T-helper 9 cell (primary cell): ENCODE data around the gene SESTD1.
"Not testable (repeated sequence)": the region's sequence is repeated elsewhere in the genome, so short reads cannot be mapped to it uniquely, and the experiment has no call there.

ENCODE experiments used
- DNase-seq: peaks from one replicate; pipeline ENCODE4 v3.0.0-alpha.2; 2020

The SESTD1 gene

DNA sequence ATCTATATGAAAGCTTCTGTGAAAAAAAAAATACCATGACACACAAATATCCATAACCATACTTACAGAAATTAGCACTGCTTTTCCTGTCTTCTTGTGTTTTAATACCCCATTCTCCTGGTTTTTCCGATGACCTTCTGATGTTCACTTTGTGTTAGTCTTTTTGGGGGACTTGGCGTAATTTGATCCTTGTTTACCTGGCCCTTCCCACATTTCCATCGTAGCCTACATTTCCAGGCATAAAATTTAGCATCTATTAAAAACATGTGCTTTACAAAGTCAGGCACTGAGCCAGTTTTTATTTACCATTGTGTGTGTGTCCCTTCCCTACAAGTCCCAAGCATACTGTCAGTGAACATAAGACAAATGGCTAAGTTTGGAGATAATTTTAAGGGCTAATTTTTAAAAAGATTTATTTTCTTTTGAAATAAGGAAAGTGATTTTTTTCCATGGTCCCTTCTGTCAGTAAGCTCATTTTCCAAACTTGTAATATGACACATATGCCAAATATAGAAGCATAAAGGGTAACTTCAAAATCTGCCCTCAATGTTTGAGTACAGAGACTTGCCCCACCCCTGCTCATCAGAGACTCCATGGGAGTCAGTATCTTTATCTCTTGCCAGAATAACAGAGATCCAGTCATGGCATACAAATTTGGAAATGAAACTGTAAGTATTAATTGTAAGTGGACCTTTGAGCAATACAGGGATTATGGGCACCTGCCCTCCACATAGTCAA, 27.3 kb downstream of the SESTD1 start:
- no peak for DNase-seq

DNA sequence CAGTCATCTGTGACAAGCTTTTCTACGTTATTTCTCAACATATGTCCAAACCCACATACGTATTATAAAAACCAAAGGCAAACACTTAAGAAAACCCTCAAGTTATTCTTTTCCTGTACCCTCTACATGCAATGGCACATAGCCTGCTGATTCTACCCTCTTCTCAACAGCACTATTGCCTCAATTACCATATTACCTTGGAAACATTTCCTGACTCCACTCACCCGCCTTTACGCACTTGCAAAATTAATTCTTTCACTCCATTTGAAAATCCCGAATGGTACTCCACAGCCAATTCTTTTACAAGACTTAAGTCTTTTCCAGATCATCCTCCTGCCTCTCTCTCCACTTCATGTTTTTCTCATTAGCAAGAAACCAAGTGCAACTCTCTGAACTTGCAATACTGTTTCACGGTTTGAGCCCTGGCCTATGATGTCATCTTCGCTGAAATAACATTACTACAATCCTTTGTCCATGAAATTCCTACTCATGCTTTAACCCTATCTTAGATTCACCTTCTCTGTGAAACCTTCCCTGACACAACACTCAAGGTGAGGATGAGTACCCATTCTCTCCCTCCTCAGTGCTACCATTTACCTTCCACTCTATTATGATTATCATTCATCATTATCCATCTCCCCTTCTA, 29.0 kb downstream of the SESTD1 start:
- no peak for DNase-seq

DNA sequence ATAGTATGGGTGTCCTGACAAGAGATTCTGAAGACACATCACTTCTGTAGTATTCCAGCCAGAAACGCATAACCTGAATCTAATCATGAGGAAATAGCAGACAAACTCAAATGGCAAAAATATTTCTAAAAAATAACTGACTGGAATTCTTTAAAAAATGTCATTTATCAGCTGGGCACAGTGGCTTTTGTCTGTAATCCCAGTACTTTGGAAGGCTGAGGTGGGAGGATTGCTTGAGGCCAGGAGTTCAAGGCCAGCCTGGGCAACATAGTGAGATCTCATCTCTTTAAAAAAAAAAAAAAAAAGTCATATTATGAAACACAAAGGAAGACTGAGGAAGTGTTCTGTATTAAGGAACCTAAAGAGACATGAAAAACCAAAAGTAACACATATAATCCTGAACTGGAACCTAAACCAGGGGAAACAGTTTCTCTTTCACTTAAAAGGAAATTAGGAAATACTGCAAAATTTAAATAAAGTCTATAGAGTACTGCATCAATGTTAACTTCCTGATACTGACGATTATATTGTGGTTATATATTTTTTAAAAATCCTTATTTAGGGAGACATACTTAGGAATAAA, 29.9 kb downstream of the SESTD1 start:
- DNase-seq: no peak

DNA sequence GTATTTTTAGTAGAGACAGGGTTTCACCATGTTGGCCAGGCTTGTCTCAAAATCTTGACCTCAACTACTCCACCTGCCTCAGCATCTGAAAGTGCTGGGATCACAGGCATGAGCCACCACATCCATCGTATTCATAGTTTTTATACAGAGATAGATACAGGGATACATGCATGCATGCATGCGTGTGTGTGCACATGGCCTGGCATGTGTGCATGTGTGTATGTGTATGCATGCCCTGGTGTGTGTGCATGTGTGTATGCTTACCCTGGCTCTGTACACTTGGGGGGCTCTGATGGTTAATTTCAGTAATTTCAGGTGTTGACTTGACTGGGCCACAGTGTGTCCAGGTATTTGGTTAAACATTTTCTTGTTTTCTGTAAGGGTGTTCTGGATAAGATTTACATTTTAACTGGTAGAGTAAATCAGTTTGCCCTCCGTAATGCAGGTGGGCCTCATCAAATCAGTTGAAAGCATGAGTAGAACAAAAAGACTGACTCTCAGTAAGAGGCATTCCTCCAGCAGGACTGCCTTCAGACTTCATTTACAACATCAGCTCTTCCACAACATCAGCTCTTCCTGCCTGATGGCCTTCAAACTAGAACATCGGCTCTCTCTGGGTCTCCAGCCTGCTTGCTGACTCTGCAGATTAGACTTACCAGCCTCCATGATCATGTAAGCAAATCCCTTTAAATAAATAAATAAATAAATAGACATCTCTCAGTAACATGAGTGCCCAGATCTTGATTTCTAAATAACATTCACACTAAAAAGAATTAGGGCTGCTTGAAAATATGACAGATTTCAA, 30.8 kb downstream of the SESTD1 start:
- DNase-seq: no peak

DNA sequence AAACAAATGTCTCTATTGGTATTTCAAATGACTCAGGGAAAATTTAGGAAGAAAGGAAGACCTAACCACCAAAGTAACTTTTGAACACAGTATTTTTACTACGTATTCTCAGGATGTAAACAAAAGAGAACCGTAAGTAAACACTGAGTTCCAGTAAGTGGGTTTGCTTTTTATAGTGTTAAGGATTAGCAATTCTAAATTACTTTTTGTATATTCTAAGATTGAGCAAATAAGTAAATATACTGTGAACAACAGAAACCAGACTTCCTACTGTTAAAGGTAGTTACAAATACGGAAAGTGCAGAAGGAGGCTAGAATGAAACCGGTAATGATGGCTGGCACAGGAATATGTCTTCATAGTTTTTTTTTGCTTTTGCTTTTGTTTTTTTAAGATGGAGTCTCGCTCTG, 31.5 kb downstream of the SESTD1 start:
- no peak for DNase-seq

DNA sequence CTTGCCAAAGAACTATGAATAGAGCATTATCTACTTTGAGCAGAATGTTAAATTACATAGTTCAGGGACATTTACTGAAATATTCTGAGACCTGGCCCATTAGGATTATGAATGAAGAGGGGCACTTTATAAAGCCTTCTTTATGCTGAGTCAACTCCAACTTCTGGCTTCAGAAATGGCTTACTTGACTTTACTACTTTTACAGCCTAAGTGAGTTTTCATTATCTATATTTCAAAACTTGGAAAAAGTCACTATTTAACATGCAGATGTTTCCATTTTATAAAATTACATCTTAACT, 37.7 kb downstream of the SESTD1 start:
- DNase-seq: no peak

DNA sequence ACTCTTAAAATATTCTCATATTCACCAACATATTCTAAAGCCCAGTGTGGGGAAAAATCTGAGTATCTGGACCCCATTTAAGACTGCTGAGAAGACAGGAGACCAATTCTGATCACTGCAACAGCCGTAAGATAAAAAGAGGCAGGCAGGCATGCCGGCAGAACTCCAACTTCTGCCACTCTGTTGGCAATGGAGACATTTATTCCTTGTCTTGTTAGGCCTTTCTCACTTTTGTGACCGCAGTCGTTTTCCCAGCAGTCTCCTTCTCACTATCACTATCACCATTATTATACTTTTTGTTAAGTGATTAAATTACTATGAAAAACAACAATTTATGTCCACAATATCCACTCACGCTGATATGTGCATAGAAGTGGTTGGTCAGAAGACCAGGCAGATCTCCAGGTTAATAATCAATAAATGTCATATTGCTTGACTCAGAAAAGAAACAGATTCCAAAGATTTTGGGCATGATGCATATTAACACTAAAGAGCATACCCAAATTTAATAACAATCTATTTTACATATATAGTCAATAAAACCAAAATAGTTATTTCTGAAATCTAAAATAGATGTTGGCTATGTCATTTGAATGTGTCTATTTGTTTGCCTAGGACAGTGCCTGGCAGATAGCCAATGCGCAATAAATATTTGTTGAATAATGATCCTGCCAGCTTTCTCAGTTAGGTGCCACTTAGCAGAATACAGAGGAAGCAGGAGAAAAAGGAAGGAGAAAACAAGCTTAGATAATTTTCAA, 38.2 kb downstream of the SESTD1 start:
- no peak for DNase-seq

DNA sequence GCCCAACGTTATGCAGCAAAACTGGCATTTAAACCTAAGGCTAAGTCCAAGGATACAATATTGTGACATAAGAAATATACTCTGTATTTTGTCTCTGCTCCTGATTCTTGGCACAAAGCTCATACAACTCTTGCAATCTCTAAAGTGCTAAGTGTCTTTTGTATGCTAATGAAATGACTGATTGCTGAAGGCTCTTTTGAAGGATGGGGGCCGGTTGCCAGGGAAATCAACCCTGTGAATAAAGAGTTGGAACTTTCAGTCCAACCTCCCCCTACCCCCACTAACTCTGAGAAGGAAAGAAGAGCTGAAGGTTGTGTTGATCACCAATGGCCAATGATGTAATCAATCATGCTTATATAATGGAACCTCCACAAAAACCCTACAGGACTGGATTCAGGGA, 40.3 kb downstream of the SESTD1 start:
- no peak for DNase-seq

DNA sequence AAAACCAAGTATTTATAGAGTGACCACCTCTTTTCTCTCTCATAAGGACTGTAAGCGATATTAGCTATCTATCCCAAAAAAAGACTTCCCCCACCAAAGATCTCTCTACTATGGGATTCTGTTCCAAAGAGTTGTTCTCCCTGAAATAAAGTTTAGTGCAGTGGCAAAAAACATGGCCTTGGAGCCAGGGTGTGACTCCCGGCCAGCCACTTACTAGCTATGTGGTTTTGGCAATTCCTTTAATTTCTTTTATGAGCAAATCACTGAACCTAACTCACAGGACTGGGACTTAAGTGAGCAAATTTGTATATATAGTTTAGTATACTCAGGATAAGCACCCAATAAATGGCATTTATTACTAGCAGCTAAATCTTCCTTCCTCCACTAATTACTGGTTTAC, 42.6 kb downstream of the SESTD1 start:
- no peak for DNase-seq

DNA sequence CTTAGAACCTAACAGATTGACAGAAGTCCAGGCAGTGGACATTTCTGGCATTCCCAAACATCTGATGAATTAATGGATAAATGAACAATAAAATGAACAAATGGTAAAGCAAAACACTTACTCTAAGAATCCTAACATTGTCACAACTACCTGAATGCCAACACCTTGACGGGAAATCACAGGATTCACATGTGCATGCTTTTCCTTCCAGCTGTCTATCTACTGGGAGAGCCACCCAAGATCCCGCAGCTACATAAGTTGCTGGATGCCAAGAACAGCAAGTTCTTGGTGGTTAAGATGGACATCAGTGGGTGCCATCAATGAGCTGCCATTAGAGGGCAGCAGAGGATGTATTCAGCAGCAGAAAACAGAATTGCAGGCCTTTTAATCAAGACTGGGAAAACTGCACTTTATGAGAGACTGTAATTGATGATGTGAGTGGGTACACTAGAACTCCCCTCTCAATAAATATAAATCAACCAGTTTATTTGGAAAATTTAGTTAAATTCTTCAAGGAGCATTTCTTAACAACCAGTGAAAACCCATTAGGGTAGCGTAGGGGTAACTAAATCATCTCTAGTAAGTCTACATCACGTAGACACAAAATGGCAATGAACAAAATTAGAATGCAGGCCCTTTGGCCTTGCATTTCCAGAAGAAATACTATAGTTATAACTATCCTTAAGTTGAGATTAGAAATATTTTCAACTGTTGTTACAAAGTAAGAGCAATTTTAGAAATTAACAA, 45.6 kb downstream of the SESTD1 start:
- peak; percentile 16 for DNase-seq

DNA sequence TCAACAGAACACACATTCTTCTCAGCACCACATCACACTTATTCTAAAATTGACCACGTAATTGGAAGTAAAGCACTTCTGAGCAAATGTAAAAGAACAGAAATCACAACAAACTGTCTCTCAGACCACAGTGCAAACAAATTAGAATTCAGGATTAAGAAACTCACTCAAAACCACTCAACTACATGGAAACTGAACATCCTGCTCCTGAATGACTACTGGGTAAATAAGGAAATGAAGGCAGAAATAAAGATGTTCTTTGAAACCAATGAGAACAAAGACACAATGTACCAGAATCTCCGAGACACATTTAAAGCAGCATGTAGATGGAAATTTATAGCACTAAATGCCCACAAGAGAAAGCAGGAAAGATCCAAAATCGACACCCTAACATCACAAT, 50.0 kb downstream of the SESTD1 start:
- not testable (repeated sequence) for DNase-seq

DNA sequence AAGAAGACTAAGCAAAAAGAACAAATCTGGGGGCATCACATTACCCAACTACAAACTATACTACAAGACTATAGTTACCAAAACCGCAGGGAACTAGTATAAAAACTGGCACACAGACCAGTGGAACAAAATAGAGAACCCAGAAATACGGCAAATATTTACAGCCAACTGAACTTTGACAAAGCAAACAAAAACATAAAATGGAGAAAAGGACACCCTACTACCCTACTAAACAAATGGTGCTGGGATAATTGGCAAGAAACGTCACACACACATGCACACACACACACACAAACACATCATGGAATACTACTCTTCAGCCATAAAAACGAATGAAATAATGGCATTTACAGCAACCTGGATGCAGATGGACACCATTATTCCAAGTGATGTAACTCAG, 53.3 kb downstream of the SESTD1 start:
- DNase-seq: no peak

DNA sequence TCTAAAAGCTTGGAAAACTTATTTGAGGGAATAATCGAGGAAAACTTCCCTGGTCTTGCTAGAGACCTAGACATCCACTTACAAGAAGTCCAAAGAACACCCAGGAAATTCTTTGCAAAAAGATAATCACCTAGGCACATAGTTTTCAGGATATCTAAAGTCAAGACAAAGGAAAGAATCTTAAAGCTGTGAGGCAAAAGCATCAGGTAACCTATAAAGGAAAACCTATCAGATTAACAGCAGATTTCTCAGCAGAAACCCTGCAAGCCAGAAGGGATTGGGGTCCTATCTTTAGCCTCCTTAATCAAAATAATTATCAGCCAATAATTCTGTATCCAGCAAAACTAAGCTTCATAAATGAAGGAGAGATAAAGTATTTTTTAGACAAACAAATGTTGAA, 56.4 kb downstream of the SESTD1 start:
- not testable (repeated sequence) for DNase-seq

DNA sequence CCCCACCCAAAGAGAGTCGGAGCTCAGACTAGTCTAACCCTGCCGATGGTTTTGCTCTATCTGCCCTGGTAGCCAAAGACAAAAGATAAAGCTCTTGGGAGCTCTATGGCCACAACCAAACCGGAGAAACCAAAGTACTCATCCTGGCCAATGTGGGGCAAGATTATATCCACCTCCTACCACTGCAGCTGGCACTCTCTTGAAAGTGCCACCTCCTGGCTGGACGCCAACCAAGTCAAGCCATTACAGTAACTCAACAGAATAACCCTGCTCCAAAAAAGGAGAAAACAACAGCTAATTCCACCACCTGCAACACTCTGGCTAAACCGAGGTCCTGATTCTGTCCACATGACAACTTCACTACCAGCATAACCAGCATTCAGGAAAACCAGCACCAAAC, 57.6 kb downstream of the SESTD1 start:
- DNase-seq: no peak

DNA sequence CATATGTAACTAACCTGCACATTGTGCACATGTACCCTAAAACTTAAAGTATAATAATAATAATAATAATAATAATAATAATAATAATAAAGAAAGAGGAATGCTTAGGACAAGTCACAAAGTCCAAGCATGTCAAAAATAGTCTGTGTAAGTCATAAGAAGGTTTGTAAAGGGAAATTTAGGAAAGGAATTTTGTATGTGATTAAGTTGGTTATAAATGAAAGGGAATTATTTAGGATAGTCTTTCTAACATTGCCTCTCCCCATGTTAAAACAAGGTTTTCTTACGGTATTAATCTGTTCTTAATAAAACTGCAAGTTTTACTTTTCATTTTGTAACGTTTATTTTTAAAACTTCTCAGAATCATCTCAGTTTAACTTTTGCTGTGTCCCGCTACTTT, 62.8 kb downstream of the SESTD1 start:
- no peak for DNase-seq

DNA sequence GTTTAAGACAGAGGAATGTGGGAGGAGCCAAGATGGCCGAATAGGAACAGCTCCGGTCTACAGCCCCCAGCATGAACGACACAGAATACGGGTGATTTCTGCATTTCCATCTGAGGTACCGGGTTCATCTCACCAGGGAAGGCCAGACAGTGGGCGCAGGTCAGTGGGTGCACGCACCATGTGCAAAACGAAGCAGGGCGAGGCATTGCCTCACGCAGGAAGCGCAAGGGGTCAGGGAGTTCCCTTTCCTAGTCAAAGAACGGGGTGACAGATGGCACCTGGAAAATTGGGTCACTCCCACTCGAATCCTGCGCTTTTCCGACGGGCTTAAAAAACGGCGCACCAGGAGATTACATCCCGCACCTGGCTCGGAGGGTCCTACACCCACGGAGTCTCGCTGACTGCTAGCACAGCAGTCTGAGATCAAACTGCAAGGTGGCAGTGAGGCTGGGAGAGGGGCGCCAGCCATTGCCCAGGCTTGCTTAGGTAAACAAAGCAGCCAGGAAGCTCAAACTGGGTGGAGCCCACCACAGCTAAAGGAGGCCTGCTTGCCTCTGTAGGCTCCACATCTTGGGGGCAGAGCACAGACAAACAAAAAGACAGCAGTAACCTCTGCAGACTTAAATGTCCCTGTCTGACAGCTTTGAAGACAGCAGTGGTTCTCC, 68.6 kb downstream of the SESTD1 start:
- not testable (repeated sequence) for DNase-seq

DNA sequence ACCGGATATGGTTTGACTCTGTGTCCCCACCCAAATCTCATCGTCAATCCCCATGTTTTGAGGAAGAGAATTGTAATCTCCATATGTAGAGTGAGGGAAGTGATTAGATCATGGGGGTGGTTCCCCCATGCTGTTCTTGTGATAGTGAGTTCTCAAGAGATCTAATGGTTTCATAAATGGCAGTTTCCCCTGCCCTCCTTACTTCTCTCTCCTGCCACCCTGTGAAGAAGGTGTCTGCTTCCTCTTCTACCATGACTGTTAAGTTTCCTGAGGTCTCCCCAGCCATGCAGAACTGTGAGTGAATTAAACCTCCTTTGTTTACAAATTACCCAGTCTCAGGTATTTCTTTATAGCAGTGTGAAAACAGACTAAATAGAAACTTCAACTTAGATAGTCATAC, 69.5 kb downstream of the SESTD1 start:
- DNase-seq: no peak

DNA sequence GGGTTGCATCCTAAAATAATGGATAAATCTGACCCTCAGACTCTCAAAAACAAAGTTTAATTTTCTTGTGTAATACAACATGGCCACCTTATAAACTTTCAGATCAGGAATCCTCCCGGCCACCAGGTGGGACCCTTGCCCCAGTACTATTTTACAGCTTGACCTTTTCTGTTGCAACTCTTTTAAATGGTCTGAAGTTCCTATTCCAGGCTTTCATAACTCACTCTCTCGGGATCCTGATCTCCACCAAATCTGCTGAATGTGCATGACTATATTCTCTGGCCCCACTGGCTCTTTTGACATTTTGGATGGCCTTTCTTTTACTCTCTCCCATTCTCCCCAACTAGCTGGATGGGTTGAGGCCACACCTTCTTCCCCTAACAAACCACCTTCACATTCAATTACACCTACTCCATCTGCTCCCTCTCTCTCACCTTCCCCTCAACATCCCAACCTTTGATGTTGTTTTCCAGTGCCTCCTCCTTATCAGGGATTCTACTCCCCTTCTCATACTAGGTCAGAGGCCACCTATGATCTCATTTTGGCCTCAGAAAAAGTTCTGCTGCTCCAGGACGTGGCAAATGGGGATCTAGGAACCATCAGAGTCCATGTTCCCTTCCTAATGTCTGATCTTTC, 70.8 kb downstream of the SESTD1 start:
- DNase-seq: no peak

DNA sequence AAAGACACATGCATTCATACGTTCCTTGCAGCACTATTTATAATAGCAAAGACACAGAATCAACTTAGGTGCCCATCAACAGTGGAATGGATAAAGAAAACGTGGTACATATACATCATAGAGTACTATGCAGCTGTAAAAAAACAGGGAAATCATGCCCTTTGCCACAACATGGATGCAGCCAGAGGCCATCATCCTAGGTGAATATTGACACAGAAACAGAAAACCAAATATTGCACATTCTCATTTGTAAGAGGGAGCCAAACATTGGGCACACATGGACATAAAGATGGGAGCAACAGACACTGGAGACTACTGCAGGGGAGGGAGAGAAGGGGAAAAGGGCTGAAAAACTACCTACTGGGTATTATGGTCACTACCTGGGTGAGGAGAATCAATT, 73.5 kb downstream of the SESTD1 start:
- DNase-seq: no peak

DNA sequence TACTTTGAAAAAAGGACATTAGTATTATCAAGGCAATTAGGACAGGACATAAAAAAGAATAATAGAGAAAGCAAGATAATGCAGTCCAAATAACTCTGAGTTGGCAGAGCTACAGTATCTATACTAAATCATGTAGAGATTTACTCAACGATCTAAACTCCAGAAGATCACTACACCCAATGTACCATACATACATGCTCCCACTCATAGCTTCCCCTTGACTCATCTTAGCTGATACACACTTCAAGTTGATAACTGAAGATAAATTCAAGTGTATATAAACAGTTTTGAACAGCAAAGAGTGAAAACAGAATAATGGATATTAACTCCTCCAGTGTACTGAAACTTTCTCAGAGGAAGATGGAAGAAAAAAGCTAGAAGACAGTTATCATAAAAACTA, 78.5 kb downstream of the SESTD1 start:
- no peak for DNase-seq

DNA sequence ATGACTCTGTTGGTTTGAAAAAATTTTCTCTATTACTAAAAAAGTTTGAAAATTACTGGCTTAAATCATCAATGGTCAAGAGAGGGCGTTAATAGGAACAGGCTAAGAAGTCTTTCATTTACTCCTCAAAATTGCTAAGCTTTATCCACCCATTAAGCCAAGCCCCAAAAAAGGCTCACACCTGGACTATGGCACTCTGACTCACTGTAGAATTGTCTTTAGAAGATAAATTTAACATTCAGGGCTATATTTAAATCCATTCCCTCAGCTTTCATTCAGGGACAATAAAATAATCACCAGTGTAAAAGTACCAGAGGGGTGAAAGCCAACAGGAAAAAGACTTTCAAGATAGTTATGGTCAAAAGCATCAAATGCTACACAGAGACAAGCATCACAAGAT, 80.0 kb downstream of the SESTD1 start:
- no peak for DNase-seq
